ENCODE results near the gene SAG. TPM values are rescaled to one million over a fixed set of nuclear protein-coding genes. Genes with fewer than 3 reads are reported as not detected.

Gene SAG
- total and polyA plus RNA-seq, 5 experiments from 2014 or later = 1.2 TPM; not detected in 4

DNA sequence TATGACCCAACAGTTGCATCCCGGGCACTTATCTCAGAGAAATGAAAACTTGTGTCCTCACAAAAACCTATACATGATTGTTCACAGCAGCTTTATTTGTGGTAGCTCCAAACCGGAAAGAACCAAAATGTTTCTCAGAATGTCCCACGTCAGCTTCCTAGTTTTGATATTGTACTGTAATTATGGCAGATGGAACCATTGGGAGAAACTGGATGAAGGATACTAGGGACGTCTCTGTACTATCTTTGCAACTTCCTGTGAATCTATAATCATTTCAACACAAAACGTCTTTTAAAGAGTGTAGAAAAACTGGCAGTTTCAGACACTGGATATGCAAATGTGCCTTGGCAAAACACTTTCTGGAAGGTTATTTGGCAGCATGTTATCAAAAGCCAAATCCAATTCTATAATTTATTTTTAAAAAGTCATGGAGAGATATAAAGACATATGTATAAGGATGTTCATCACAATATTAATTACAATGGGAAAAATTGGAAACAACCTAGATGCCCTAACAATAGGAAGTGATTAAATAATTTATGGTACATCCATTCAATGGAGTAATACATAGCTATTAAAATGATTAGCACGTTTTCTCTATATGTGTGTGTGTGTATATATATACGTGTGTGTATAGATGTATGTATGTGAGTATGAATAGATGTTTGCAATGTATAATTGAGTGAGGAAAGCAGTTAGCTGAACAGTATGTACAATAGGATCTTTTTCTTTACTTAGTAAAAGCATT, 9.8 kb downstream of the SAG start:
- no peak for ATAC-seq

DNA sequence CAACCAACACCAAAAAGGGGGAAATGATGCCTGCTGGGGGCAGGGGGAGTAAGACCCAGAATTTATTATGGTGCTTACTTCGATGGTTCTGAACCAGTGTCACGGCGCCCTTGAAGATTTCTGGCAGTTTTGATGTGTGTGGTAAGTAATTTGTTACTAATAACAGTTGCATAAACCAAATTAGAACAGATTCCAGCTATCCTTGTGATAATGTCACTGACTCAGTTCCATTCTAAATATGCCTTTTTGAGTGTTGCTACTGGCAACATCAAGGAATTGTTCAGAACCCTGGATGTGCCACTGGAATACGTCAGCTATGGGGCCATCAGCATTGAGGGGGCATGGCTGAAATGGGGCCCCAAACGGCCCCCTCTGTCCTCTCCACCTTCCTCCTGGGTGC, 11.6 kb downstream of the SAG start:
- ATAC-seq (no peak), DNase-seq (no peak)
- Mint-ChIP-seq H3K9me3 (no peaks in the 10 kb centered on the region), H3K4me3 (no peak overlapping the region), H3K4me1 (peaks cover 4 to 27% (median 11%) of the 10 kb centered on the region in 4 donors), H3K27ac (peak overlapping the region in 2 of 10 donors; percentile 74 to 85), H3K36me3 (no peaks in the 10 kb centered on the region), H3K27me3 (no peaks in the 10 kb centered on the region)
- POLR2A ChIA-PET = interaction anchor here (1.2 kb wide), 1 partner anchor 14 kb away, joined by 4 read pairs; no protein-coding TSS in a partner anchor

More for the DNA sequence above, 9.8 kb downstream of the SAG start:
- POLR2A ChIA-PET = interaction anchor here (0.8 kb wide), 1 partner anchor 23 kb away, joined by 3 read pairs; no protein-coding TSS in a partner anchor
- no peaks in the 10 kb centered on the region for H3K9me3 Mint-ChIP-seq
- no peak for DNase-seq
- H3K36me3 Mint-ChIP-seq = no peaks in the 10 kb centered on the region
- H3K27me3 Mint-ChIP-seq = no peaks in the 10 kb centered on the region
- peaks cover 2 to 25% (median 10%) of the 10 kb centered on the region in 4 donors for H3K4me1 Mint-ChIP-seq
- H3K4me3 Mint-ChIP-seq = no peak overlapping the region
- no peak overlapping the region for H3K27ac Mint-ChIP-seq

DNA sequence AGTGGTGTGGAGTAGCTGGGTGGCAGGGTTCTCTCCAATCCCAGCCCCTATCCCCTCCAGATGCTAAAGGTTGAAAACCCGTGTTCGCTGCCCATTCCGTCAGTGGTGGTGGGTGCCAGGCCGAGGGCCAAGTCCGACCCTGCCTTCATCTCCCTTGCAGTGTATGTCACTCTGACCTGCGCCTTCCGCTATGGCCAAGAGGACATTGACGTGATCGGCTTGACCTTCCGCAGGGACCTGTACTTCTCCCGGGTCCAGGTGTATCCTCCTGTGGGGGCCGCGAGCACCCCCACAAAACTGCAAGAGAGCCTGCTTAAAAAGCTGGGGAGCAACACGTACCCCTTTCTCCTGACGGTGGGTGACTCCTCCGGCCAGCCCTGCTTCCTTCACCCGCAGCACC, 12.9 kb downstream of the SAG start:
- ATAC-seq (no peak), DNase-seq (peak in 1 of 10 donors; percentile 23)
- Mint-ChIP-seq H3K27ac (peak overlapping the region in 1 of 10 donors; percentile 17), H3K9me3 (no peaks in the 10 kb centered on the region), H3K27me3 (no peaks in the 10 kb centered on the region), H3K4me3 (no peak overlapping the region), H3K36me3 (no peaks in the 10 kb centered on the region), H3K4me1 (peaks cover 6 to 35% (median 15%) of the 10 kb centered on the region in 4 donors)
- POLR2A ChIA-PET = interaction anchor here (0.8 to 2.4 kb wide), 4 partner anchors 10 to 34 kb away, joined by 3 to 13 read pairs (median 5); partner anchors contain the start of gene DGKD

DNA sequence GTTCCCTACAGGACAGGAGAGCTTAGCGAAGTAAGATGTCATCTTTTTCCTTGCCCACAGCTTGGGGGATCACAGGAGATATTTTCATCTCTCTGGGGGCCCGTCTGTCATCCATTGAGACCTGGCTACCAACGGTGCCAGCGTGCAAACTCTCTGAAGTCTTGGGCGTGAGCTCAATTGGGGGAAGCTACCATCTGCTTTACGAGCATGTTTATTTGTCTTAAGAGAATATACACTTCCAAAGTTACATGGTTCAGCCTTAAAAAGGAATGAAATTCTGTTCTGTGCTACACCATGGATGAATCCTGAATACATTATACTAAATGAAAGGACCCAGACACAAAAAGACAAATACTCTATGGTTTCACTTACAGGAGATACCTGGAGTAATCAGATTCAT, 13.6 kb downstream of the SAG start:
- no peaks in the 10 kb centered on the region for H3K27me3 Mint-ChIP-seq
- H3K27ac Mint-ChIP-seq = peak overlapping the region in 1 of 10 donors; percentile 23
- no peaks in the 10 kb centered on the region for H3K9me3 Mint-ChIP-seq
- ATAC-seq = no peak
- peaks cover 6 to 41% (median 16%) of the 10 kb centered on the region in 4 donors for H3K4me1 Mint-ChIP-seq
- no peaks in the 10 kb centered on the region for H3K36me3 Mint-ChIP-seq
- POLR2A ChIA-PET = interaction anchor here (0.8 to 2.4 kb wide), 3 partner anchors 10 to 34 kb away, joined by 3 to 13 read pairs (median 6); partner anchors contain the start of gene DGKD
- no peak for DNase-seq
- no peak overlapping the region for H3K4me3 Mint-ChIP-seq

DNA sequence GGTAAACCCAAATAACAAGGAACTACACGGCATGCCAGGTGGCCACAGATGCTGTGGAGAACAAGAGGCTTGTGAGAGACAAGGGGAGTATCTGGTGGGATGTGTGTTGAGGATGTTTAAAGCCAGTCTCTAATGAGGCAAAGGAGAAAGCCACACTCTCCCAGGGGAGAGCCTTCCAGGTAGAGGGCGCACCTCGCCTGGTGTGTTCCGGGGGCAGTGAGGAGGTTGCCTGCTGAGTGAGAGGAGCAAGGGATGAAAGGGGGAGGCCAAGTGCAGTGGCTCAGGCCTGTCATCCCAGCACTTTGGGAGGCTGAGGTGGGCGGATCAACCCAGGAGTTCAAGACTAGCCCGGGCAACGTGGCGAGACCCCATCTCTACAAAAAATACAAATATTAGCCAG, 16.2 kb downstream of the SAG start:
- no peak overlapping the region for H3K4me3 Mint-ChIP-seq
- H3K4me1 Mint-ChIP-seq = peaks cover 6 to 43% (median 17%) of the 10 kb centered on the region in 4 donors
- POLR2A ChIA-PET = no interaction called here
- DNase-seq (no peak), ATAC-seq (no peak)
- H3K9me3 Mint-ChIP-seq = no peaks in the 10 kb centered on the region
- peak overlapping the region in 2 of 10 donors; percentile 43 to 81 for H3K27ac Mint-ChIP-seq
- H3K27me3 Mint-ChIP-seq = no peaks in the 10 kb centered on the region
- no peaks in the 10 kb centered on the region for H3K36me3 Mint-ChIP-seq

DNA sequence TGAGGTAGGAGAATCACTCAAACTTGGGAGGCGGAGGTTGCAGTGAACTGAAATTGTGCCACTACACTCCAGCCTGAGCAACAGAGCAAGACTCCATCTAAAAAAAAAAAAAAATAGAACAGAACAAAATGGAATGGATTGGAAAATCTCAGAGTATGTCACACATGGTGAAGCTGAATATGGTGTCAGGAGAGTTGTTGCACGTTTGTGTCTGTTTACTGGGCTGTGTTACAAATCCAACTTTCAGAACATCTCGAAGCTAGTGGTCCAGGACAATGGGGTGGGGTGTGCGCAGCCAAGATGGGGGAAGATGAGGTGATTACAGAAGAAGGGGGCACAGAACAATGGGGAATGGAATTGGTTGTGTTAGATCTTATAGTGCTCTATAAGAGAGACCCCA, 17.6 kb downstream of the SAG start:
- H3K36me3 Mint-ChIP-seq = no peaks in the 10 kb centered on the region
- POLR2A ChIA-PET = interaction anchor here (0.7 kb wide), 1 partner anchor 10 kb away, joined by 5 read pairs; no protein-coding TSS in a partner anchor

DNA sequence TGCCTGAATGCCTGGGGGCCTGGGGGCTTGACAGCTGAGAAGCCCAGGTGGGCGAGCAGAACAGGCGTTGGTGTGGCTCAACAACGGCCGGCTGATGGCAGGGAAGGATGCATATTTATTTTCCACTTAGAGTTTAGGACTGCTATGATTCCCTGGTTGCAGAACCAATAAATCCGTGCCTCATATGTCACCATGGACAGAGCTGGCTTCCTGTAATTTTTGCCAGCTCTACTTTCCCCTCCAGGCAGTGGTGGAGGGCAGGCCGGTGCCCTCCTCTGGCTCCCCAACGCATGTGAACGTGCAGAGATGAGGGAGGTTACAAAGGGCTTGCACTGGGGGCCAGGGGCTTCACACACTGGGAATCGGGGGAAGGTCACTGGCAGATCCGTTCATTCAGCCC, 18.2 kb downstream of the SAG start:
- no peak for DNase-seq
- H3K27ac Mint-ChIP-seq = peak overlapping the region in 5 of 10 donors; percentile 53 to 76 (median 70)
- H3K4me1 Mint-ChIP-seq = peaks cover 17 to 61% (median 27%) of the 10 kb centered on the region in 4 donors
- H3K36me3 Mint-ChIP-seq = no peaks in the 10 kb centered on the region
- H3K9me3 Mint-ChIP-seq = no peaks in the 10 kb centered on the region
- H3K4me3 Mint-ChIP-seq = no peak overlapping the region
- POLR2A ChIA-PET = interaction anchor here (0.7 kb wide), 1 partner anchor 10 kb away, joined by 5 read pairs; no protein-coding TSS in a partner anchor
- ATAC-seq = no peak
- no peaks in the 10 kb centered on the region for H3K27me3 Mint-ChIP-seq

More for the DNA sequence above, 17.6 kb downstream of the SAG start:
- Mint-ChIP-seq H3K27me3 (no peaks in the 10 kb centered on the region), H3K4me3 (no peak overlapping the region), H3K9me3 (no peaks in the 10 kb centered on the region), H3K27ac (peak overlapping the region in 2 of 10 donors; percentile 16 to 75), H3K4me1 (peaks cover 16 to 57% (median 26%) of the 10 kb centered on the region in 4 donors)
- DNase-seq = no peak
- ATAC-seq = no peak

DNA sequence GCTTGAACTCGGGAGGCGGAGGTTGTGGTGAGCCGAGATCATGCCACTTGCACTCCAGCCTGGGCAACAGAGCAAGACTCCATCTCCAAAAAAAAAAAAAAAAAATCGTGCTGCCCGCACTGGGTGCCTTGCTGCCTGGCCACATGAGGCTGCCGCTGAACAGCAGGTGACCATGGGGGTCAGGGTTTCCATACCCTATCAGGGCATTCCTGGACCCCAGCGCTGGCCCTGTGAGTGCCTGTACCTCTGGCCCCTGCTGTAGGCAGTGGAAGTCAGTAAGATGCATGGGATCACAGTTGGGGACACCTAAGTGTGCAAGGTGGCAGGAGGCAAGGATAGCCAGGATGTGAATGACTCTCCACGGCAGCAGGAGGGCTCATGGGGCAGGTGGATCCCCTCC, 18.9 kb downstream of the SAG start:
- Mint-ChIP-seq H3K4me3 (no peak overlapping the region), H3K9me3 (peaks cover 0 to 3% (median 0%) of the 10 kb centered on the region in 9 donors), H3K36me3 (no peaks in the 10 kb centered on the region), H3K4me1 (peaks cover 23 to 66% (median 32%) of the 10 kb centered on the region in 4 donors), H3K27me3 (no peaks in the 10 kb centered on the region), H3K27ac (peak overlapping the region in 4 of 10 donors; percentile 10 to 60 (median 38))
- ATAC-seq = no peak
- POLR2A ChIA-PET = no interaction called here
- DNase-seq = no peak

DNA sequence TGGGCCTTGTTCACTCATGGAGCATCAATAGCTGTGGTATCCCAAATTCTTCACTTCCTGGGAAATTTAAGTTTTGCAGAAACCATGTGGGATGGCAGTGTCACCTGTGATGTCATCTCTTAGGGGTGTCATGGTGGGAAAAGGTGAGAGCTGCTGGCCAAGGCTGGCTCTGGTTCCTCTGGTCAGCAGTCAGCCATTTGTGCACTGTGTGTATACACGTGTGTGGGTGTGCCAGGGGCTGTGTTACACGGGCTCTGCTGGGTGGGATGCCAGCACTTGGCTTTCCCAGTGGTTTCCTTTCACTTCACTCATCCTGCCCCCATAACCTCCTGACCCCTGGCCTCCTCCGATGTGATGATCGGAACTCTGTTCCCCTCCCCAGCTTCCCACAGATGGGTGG, 21.3 kb downstream of the SAG start:
- Mint-ChIP-seq H3K27me3 (no peaks in the 10 kb centered on the region), H3K27ac (peak overlapping the region in 7 of 10 donors; percentile 6 to 79 (median 68)), H3K36me3 (no peaks in the 10 kb centered on the region), H3K4me3 (no peak overlapping the region), H3K4me1 (peaks cover 30 to 71% (median 43%) of the 10 kb centered on the region in 4 donors), H3K9me3 (peaks cover 0 to 4% (median 0%) of the 10 kb centered on the region in 9 donors)
- ATAC-seq = no peak
- no peak for DNase-seq
- POLR2A ChIA-PET = no interaction called here

DNA sequence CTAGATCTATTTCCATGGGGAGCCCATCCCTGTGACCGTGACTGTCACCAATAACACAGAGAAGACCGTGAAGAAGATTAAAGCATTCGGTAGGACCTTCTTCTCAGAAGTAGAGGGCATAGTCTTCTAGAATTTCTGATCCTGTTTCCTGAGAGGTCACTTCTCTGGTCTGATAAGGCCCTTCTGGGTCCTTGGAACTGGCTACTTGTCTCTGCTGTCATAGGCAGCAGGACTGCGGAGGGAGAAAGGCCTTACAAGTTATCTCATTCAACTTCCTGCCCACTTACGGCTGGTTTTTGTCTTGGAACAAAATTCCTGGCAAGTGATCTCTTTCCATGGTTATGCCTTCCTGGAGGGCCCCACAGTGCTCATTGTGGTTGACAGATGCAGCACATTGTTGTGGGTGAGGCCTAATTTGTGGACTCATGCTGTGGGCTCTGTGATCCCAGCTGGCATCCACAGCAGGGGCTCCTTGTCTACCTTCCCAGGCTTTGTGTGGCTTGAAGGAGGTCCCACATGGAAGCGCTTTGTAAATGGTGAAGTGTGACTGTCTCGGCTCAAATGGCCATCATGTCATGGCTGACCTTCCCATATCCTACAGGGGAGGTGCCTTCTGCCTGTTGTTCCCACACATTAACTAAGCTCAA, 22.0 kb downstream of the SAG start:
- peaks cover 0 to 4% (median 0%) of the 10 kb centered on the region in 9 donors for H3K9me3 Mint-ChIP-seq
- H3K4me3 Mint-ChIP-seq = peak overlapping the region in 1 of 10 donors; percentile 11
- peak overlapping the region in 8 of 10 donors; percentile 19 to 95 (median 70) for H3K27ac Mint-ChIP-seq
- no peak for ATAC-seq
- no peaks in the 10 kb centered on the region for H3K36me3 Mint-ChIP-seq
- POLR2A ChIA-PET = interaction anchor here (0.6 to 2.9 kb wide), 2 partner anchors 9 to 13 kb away, joined by 3 to 13 read pairs; no protein-coding TSS in a partner anchor
- peaks cover 26 to 72% (median 45%) of the 10 kb centered on the region in 4 donors for H3K4me1 Mint-ChIP-seq
- DNase-seq = peak in 1 of 10 donors; percentile 16
- H3K27me3 Mint-ChIP-seq = no peaks in the 10 kb centered on the region

DNA sequence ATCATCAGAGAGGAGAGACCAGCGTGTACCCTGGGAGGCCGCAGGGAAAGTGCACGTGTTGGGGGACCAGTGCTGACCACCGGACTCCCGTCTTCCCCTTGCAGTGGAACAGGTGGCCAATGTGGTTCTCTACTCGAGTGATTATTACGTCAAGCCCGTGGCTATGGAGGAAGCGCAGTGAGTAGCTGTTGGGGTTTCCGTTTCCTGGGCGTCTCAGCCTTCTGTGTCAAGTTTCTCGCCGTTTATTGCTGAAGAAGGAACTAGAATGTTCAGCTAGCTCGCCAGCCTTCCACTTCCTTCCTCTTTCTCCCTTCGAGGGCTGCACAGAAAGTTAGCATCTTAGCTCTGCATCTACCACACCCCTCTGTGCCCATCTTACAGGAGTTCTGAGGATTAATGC, 23.9 kb downstream of the SAG start:
- Mint-ChIP-seq H3K4me3 (peak overlapping the region; percentile 47 to 85 (median 72)), H3K4me1 (peaks cover 29 to 76% (median 47%) of the 10 kb centered on the region in 4 donors), H3K27ac (peak overlapping the region; percentile 89 to 99 (median 98)), H3K9me3 (peaks cover 0 to 4% (median 0%) of the 10 kb centered on the region in 9 donors), H3K36me3 (no peaks in the 10 kb centered on the region), H3K27me3 (no peaks in the 10 kb centered on the region)
- POLR2A ChIA-PET = interaction anchor here (0.6 to 2.9 kb wide), 21 partner anchors 9 to 235 kb away, joined by 3 to 24 read pairs (median 4); partner anchors contain the start of genes DGKD and USP40
- DNase-seq = peak; percentile 38 to 90 (median 80)
- peak; percentile 96 for ATAC-seq

DNA sequence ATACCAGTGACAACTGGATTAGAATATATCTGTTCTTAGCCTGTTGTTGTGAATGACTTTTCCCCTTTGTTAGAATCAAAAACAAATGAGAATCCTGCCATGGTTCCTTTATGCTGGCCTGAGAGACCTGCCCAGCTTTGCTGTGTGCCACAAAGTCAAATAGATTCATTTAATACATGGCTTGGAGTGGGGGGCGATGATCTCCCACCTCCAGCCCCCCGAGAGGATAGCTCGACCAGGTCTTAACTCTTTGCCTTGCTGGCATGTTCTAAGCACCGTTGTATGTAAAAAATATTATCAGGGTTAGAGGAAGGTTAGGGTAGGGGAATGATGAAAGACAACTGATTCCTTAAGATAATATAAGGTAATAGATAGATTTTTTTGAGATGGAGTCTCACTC, 24.5 kb downstream of the SAG start:
- Mint-ChIP-seq H3K4me3 (peak overlapping the region; percentile 5 to 85 (median 71)), H3K27me3 (no peaks in the 10 kb centered on the region), H3K36me3 (no peaks in the 10 kb centered on the region), H3K9me3 (peaks cover 0 to 4% (median 0%) of the 10 kb centered on the region in 9 donors), H3K4me1 (peaks cover 26 to 72% (median 47%) of the 10 kb centered on the region in 4 donors), H3K27ac (peak overlapping the region; percentile 89 to 99 (median 98))
- POLR2A ChIA-PET = interaction anchor here (0.6 to 2.9 kb wide), 21 partner anchors 8 to 234 kb away, joined by 3 to 24 read pairs (median 4); partner anchors contain the start of genes DGKD and USP40
- ATAC-seq (peak in 1 of 2 donors; percentile 7), DNase-seq (no peak)

Data from naive thymus-derived CD8-positive, alpha-beta T cell (primary cell).